ENCODE results near the gene PGS1. TPM values are rescaled to one million over a fixed set of nuclear protein-coding genes. Genes with fewer than 3 reads are reported as not detected.
A peak's percentile ranks its signal among the peaks of the same experiment; 100 is the strongest.

PGS1 gene
- polyA plus RNA-seq, 3 donors: 26.0 to 87.1 (median 28.0) TPM

DNA sequence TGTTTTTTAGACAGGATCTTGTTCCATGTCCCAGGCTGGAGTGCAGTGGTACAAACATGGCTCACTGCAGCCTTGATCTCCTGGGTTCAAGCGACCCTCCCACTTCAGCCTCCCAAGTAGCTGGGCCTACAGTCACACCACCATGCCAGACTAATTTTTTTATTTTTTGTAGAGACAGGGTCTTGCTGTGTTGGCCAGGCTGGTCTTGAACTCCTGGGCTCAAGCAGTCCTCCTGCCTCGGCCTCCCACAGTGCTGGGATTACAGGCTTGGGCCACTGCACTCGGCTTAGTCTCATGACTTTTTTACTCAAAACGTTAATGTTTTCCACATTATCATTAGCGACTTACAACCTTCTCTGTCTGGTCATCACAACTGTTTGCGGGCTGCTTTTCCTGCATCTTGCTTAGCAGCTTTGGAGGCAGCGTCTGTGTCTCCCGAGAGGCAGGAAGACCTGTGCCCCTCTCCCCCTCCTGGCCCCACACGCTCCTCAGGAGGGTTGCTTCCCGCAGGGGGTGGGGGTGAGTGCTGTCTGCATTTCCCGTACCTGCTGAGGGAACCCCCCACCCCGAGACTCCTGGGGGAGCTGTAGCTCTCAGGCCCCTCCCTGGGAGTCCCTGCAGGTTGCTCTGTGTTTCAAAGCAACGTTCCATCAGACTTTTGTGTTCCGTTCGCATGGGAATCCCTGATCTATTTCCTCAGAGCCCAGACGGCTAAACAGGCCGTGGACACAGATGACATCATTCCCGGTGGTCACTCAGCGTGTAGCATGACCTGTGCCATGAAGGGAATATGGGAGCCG lies 52.6 kb downstream of the PGS1 start:
- peaks cover 30 to 41% of the 10 kb centered on the region in 2 donors for H3K36me3 ChIP-seq (replicated peaks in 1 of 2; ENCODE audit: control insufficient read depth in 1 of 2, insufficient read depth in 2 of 2, low read length in 2 of 2)
- peaks cover 35 to 43% of the 10 kb centered on the region in 2 donors for H3K36me3 Mint-ChIP-seq
- H3K4me3 Mint-ChIP-seq: no peak overlapping the region
- H3K27ac Mint-ChIP-seq: peak overlapping the region in 3 of 7 donors; percentile 6 to 54 (median 54)
- peaks cover 0 to 9% (median 0%) of the 10 kb centered on the region in 3 donors for H3K27me3 Mint-ChIP-seq (ENCODE audit: low read depth in 3 of 3)
- H3K4me1 ChIP-seq (ENCODE audit: control insufficient read depth in 1 of 2, insufficient read depth in 2 of 2, low read length in 2 of 2): no peaks in the 10 kb centered on the region
- TF ChIP-seq, protein P1, sequence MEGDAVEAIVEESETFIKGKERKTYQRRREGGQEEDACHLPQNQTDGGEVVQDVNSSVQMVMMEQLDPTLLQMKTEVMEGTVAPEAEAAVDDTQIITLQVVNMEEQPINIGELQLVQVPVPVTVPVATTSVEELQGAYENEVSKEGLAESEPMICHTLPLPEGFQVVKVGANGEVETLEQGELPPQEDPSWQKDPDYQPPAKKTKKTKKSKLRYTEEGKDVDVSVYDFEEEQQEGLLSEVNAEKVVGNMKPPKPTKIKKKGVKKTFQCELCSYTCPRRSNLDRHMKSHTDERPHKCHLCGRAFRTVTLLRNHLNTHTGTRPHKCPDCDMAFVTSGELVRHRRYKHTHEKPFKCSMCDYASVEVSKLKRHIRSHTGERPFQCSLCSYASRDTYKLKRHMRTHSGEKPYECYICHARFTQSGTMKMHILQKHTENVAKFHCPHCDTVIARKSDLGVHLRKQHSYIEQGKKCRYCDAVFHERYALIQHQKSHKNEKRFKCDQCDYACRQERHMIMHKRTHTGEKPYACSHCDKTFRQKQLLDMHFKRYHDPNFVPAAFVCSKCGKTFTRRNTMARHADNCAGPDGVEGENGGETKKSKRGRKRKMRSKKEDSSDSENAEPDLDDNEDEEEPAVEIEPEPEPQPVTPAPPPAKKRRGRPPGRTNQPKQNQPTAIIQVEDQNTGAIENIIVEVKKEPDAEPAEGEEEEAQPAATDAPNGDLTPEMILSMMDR (IDR thresholded peaks at IDR 0.05): no peak
- H3K4me1 Mint-ChIP-seq: peaks cover 4% of the 10 kb centered on the region
- no peaks in the 10 kb centered on the region for H3K79me2 ChIP-seq (ENCODE audit: insufficient read depth, low read length)
- H4K20me1 ChIP-seq (ENCODE audit: insufficient read depth, low read length): no peaks in the 10 kb centered on the region
- H3K9me3 Mint-ChIP-seq: peaks cover 0 to 5% (median 0%) of the 10 kb centered on the region in 7 donors
- H3K27ac ChIP-seq (ENCODE audit: low read depth in 1 of 2, low read length in 2 of 2): no peak overlapping the region
- H3K9ac ChIP-seq (ENCODE audit: insufficient read depth, low read length, poor library complexity, severe bottlenecking): no peak overlapping the region
- no peak for DNase-seq
- H2AFZ ChIP-seq (ENCODE audit: insufficient read depth, low read depth, low read length, poor library complexity, severe bottlenecking): no peak overlapping the region
- no peak overlapping the region for H3K4me2 ChIP-seq (replicated peaks; ENCODE audit: extremely low read depth, low read length, poor library complexity, severe bottlenecking)
- intact Hi-C loops (cut with micrococcal nuclease): no loop called here
- no peak overlapping the region for H3K4me3 ChIP-seq (replicated peaks in 1 of 3; ENCODE audit: low read depth in 2 of 3, low read length in 3 of 3)
- no peaks in the 10 kb centered on the region for H3K27me3 ChIP-seq (ENCODE audit: control insufficient read depth in 2 of 2, insufficient read depth in 2 of 2, low read length in 2 of 2)
- no peaks in the 10 kb centered on the region for H3K9me3 ChIP-seq (replicated peaks in 1 of 2; ENCODE audit: control insufficient read depth in 1 of 2, insufficient read depth in 1 of 2, low read length in 2 of 2)
- WGBS (ENCODE audit: insufficient coverage): 71% methylated on average over 15 of the region's 20 CpGs

DNA sequence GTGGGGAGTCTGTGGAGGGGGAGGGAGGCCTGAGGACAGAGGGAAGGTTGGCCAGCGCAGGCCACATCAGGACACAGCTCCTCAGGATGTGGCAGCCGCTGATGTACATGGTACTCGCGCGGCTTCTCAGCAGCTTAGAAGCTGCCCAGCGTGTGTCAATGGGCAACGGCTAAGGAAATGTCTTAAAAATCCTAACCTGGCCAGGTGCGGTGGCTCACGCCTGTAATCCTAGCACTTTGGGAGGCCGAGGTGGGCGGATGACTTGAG lies 53.2 kb downstream of the PGS1 start:
- H3K79me2 ChIP-seq (ENCODE audit: insufficient read depth, low read length): no peaks in the 10 kb centered on the region
- H3K27me3 ChIP-seq (ENCODE audit: control insufficient read depth in 2 of 2, insufficient read depth in 2 of 2, low read length in 2 of 2): no peaks in the 10 kb centered on the region
- Mint-ChIP-seq H3K4me3 (no peak overlapping the region), H3K27ac (peak overlapping the region in 1 of 7 donors; percentile 54), H3K9me3 (peaks cover 0 to 5% (median 0%) of the 10 kb centered on the region in 7 donors), H3K36me3 (peaks cover 31 to 37% of the 10 kb centered on the region in 2 donors), H3K27me3 (ENCODE audit: low read depth in 3 of 3) (peaks cover 0 to 9% (median 5%) of the 10 kb centered on the region in 3 donors), H3K4me1 (peaks cover 4% of the 10 kb centered on the region)
- H2AFZ ChIP-seq (ENCODE audit: insufficient read depth, low read depth, low read length, poor library complexity, severe bottlenecking): no peak overlapping the region
- no peak overlapping the region for H3K9ac ChIP-seq (ENCODE audit: insufficient read depth, low read length, poor library complexity, severe bottlenecking)
- H3K27ac ChIP-seq (ENCODE audit: low read depth in 1 of 2, low read length in 2 of 2): no peak overlapping the region
- TF ChIP-seq, protein P1 (IDR thresholded peaks at IDR 0.05): no peak
- H3K4me1 ChIP-seq (ENCODE audit: control insufficient read depth in 1 of 2, insufficient read depth in 2 of 2, low read length in 2 of 2): no peaks in the 10 kb centered on the region
- H3K4me3 ChIP-seq (replicated peaks in 1 of 3; ENCODE audit: low read depth in 2 of 3, low read length in 3 of 3): no peak overlapping the region
- no peak for DNase-seq
- no peaks in the 10 kb centered on the region for H3K9me3 ChIP-seq (replicated peaks in 1 of 2; ENCODE audit: control insufficient read depth in 1 of 2, insufficient read depth in 1 of 2, low read length in 2 of 2)
- H3K36me3 ChIP-seq (replicated peaks in 1 of 2; ENCODE audit: control insufficient read depth in 1 of 2, insufficient read depth in 2 of 2, low read length in 2 of 2): peaks cover 25 to 36% of the 10 kb centered on the region in 2 donors
- intact Hi-C loops (cut with micrococcal nuclease): no loop called here
- H3K4me2 ChIP-seq (replicated peaks; ENCODE audit: extremely low read depth, low read length, poor library complexity, severe bottlenecking): no peak overlapping the region
- no peaks in the 10 kb centered on the region for H4K20me1 ChIP-seq (ENCODE audit: insufficient read depth, low read length)
- WGBS (ENCODE audit: insufficient coverage): 88% methylated on average over 5 of the region's 11 CpGs

Data from CD14-positive monocyte (primary cell).